HG03135 (cell line): ENCODE results near the gene ZNF79.

Experiments used
- ATAC-seq: cut with Tn5 transposase; IDR thresholded peaks from one replicate; pipeline ENCODE4 v1.9.1; 2021; ENCODE audit warnings: mild to moderate bottlenecking, moderate library complexity; ENCODE audit not compliant: unreplicated experiment

The ZNF79 gene

GRCh38 chr9:127423934-127424675, at the start of gene ZNF79:
Gene ZNF79 (plus strand): TSS chr9:127424382. CDS start chr9:127424788, 406 bp downstream.
- peak; percentile 79 for ATAC-seq

- no peak for ATAC-seq
Observed at GRCh38 chr9:127380479-127380878, 43.7 kb upstream of the ZNF79 start.

- no peak for ATAC-seq
Observed at GRCh38 chr9:127382541-127382940, 41.6 kb upstream of the ZNF79 start.

GRCh38 chr9:127384016-127384730, 40.0 kb upstream of the ZNF79 start:
- ATAC-seq, result no peak

GRCh38 chr9:127384901-127385300, 39.3 kb upstream of the ZNF79 start:
- no peak for ATAC-seq

GRCh38 chr9:127386249-127386648, 37.9 kb upstream of the ZNF79 start:
- no peak for ATAC-seq

GRCh38 chr9:127386981-127387380, 37.2 kb upstream of the ZNF79 start:
- ATAC-seq, result no peak

GRCh38 chr9:127388037-127388855, 35.9 kb upstream of the ZNF79 start:
- ATAC-seq, result peak; percentile 77

- ATAC-seq, result no peak
Observed at GRCh38 chr9:127388856-127389238, 35.3 kb upstream of the ZNF79 start.

- ATAC-seq, result no peak
Observed at GRCh38 chr9:127389381-127390247, 34.6 kb upstream of the ZNF79 start.

- ATAC-seq, result no peak
Observed at GRCh38 chr9:127390248-127390545, 34.0 kb upstream of the ZNF79 start.

- no peak for ATAC-seq
Observed at GRCh38 chr9:127390563-127390962, 33.6 kb upstream of the ZNF79 start.

GRCh38 chr9:127392166-127392565, 32.0 kb upstream of the ZNF79 start:
- no peak for ATAC-seq

GRCh38 chr9:127392976-127393375, 31.2 kb upstream of the ZNF79 start:
- ATAC-seq, result no peak

- ATAC-seq, result no peak
Observed at GRCh38 chr9:127393645-127394044, 30.5 kb upstream of the ZNF79 start.

GRCh38 chr9:127395497-127396252, 28.5 kb upstream of the ZNF79 start:
- no peak for ATAC-seq

GRCh38 chr9:127396253-127396807, 27.9 kb upstream of the ZNF79 start:
- no peak for ATAC-seq

GRCh38 chr9:127396808-127397645, 27.2 kb upstream of the ZNF79 start, which contains the start of gene SLC2A8:
Gene SLC2A8 (plus strand): TSS chr9:127397169. CDS start chr9:127397231, 62 bp downstream.
- peak; percentile 96 for ATAC-seq
